SK-N-SH (cell line): Measurements from ENCODE around the gene IMPA2. TPM values are rescaled to one million over a fixed set of nuclear protein-coding genes. Genes with fewer than 3 reads are reported as not detected.
"Not testable (repeated sequence)": the region's sequence is repeated elsewhere in the genome, so short reads cannot be mapped to it uniquely, and the experiment has no call there.

ENCODE experiments used
- CTCF ChIA-PET: fragments of 300-600, 350-600 bp; formaldehyde crosslinking; extraction: SDS; loops from one replicate; lab custom pipeline; 2021; lab: Yijun Ruan, JAX
- POLR2A ChIA-PET: fragments of 350-600 bp; sonication (Branson Sonifier 250); formaldehyde crosslinking; extraction: SDS; loops from one replicate; lab custom pipeline; 2020; ENCODE audit warnings: antibody characterized with exemption, inconsistent platforms; lab: Yijun Ruan, JAX
- DNase-seq: peaks from one replicate; pipeline ENCODE4 v3.0.0; 2012
- H2AFZ ChIP-seq: fragments of 200-600 bp; sonication (generic); 2 replicates; pipeline ENCODE4 v1.8.1; 2016; ENCODE audit warnings: antibody characterized with exemption, mild to moderate bottlenecking, low read depth
- H3F3A ChIP-seq: fragments of 200-600 bp; sonication (generic); replicated peaks from 2 replicates; pipeline ENCODE3; 2016; ENCODE audit warnings: antibody characterized with exemption, mild to moderate bottlenecking; ENCODE audit not compliant: insufficient read depth
- H3K27ac ChIP-seq, 2 experiments: fragments of 200-500 bp in 1 of 2; fragments of 200-600 bp in 1 of 2; sonication (Bioruptor generic) in 1 of 2; sonication (generic), shearing (Covaris generic) in 1 of 2; 2 replicates each; pipeline versions ENCODE4 v1.5.1 to v1.6.1; 2014 to 2016; ENCODE audit warnings: low read depth in 2 of 2, inconsistent platforms in 1 of 2, low read length in 1 of 2, mild to moderate bottlenecking in 1 of 2, mixed read lengths in 1 of 2
- H3K27me3 ChIP-seq: fragments of 200-600 bp; sonication (generic), shearing (Covaris generic); 2 replicates; pipeline ENCODE4 v1.6.1; 2016; ENCODE audit warnings: mixed run types; ENCODE audit not compliant: insufficient read depth
- H3K36me3 ChIP-seq, 2 experiments: fragments of 200-500 bp in 1 of 2; fragments of 200-600 bp in 1 of 2; sonication (Bioruptor generic) in 1 of 2; sonication (generic) in 1 of 2; replicated peaks in 1 of 2; 2 replicates each; pipeline versions ENCODE3 to v1.5.1; 2014 to 2016; ENCODE audit warnings: low read length in 1 of 2, mild to moderate bottlenecking in 1 of 2; ENCODE audit not compliant: insufficient read depth in 2 of 2, control insufficient read depth in 1 of 2
- H3K4me1 ChIP-seq, 2 experiments: fragments of 200-500 bp in 1 of 2; fragments of 200-600 bp in 1 of 2; sonication (Bioruptor generic) in 1 of 2; sonication (generic), shearing (Covaris generic) in 1 of 2; 2 replicates each; pipeline versions ENCODE4 v1.5.1 to v1.6.1; 2014 to 2016; ENCODE audit warnings: low read depth in 1 of 2, low read length in 1 of 2, mixed run types in 1 of 2; ENCODE audit not compliant: insufficient read depth in 2 of 2, control insufficient read depth in 1 of 2
- H3K4me2 ChIP-seq: fragments of 200-600 bp; sonication (generic), shearing (Covaris generic); 2 replicates; pipeline ENCODE4 v1.6.1; 2017; ENCODE audit warnings: mixed run types
- H3K4me3 ChIP-seq, 2 experiments: fragments of 200-500 bp in 1 of 2; fragments of 200-600 bp in 1 of 2; sonication (Bioruptor generic) in 1 of 2; sonication (generic), shearing (Covaris generic) in 1 of 2; 2 replicates each; pipeline versions ENCODE4 v1.5.1 to v1.8.1; 2014 to 2016; ENCODE audit warnings: low read depth in 2 of 2, inconsistent platforms in 1 of 2, low read length in 1 of 2, mild to moderate bottlenecking in 1 of 2, mixed read lengths in 1 of 2, moderate library complexity in 1 of 2
- H3K79me2 ChIP-seq: fragments of 200-600 bp; sonication (generic); 2 replicates; pipeline ENCODE4 v1.8.1; 2017; ENCODE audit warnings: mild to moderate bottlenecking; ENCODE audit not compliant: insufficient read depth
- H3K9ac ChIP-seq: fragments of 200-600 bp; sonication (generic); 2 replicates; pipeline ENCODE4 v1.6.1; 2017; ENCODE audit warnings: mixed run types
- H3K9me2 ChIP-seq: fragments of 200-600 bp; sonication (generic); 2 replicates; pipeline ENCODE4 v1.6.1; 2017; ENCODE audit warnings: mixed run types
- H3K9me3 ChIP-seq: fragments of 200-600 bp; sonication (generic); 2 replicates; pipeline ENCODE4 v1.6.1; 2017; ENCODE audit warnings: mixed run types, mild to moderate bottlenecking, moderate library complexity
- H4K20me1 ChIP-seq: fragments of 200-600 bp; sonication (generic); 2 replicates; pipeline ENCODE4 v1.6.1; 2017; ENCODE audit warnings: mild to moderate bottlenecking, mixed run types; ENCODE audit not compliant: insufficient read depth
- CHD2 ChIP-seq: fragments of 150-350 bp; IDR thresholded peaks from 2 replicates; pipeline ENCODE4 v1.6.1; 2018; ENCODE audit warnings: low read length; ENCODE audit not compliant: partially characterized antibody
- EP300 ChIP-seq, 2 experiments: IDR thresholded peaks; 2 replicates each; pipeline versions ENCODE4 v1.4.0 to v1.6.1; 2012; ENCODE audit warnings: borderline replicate concordance in 1 of 2, low read depth in 1 of 2, low read length in 1 of 2
- FOSL2 ChIP-seq: IDR thresholded peaks from 2 replicates; pipeline ENCODE4 v1.4.0; 2012; ENCODE audit warnings: low read depth, mild to moderate bottlenecking, moderate library complexity, borderline replicate concordance
- FOXM1 ChIP-seq: IDR thresholded peaks from 2 replicates; pipeline ENCODE4 v1.4.0; 2012; ENCODE audit warnings: low read depth, mild to moderate bottlenecking
- MXI1 ChIP-seq: IDR thresholded peaks from 2 replicates; pipeline ENCODE4 v1.6.1; 2012; ENCODE audit warnings: mild to moderate bottlenecking, low read depth, low read length, improper control_type of control experiment
- POLR2AphosphoS5 ChIP-seq: IDR thresholded peaks from 2 replicates; pipeline ENCODE4 v1.6.1; 2012; ENCODE audit warnings: low read depth, low read length
- RAD21 ChIP-seq: IDR thresholded peaks from 2 replicates; pipeline ENCODE4 v1.6.1; 2012; ENCODE audit warnings: mild to moderate bottlenecking, low read length
- RFX5 ChIP-seq: IDR thresholded peaks from 2 replicates; pipeline ENCODE4 v1.6.1; 2012; ENCODE audit warnings: mild to moderate bottlenecking, improper control_type of control experiment, low read length
- SMC3 ChIP-seq: IDR thresholded peaks from 2 replicates; pipeline ENCODE4 v1.6.1; 2012; ENCODE audit warnings: low read depth, low read length, improper control_type of control experiment
- TAF1 ChIP-seq: IDR thresholded peaks from 2 replicates; pipeline ENCODE4 v1.6.1; 2012; ENCODE audit warnings: low read depth, mild to moderate bottlenecking, low read length, moderate library complexity, borderline replicate concordance
- TCF12 ChIP-seq: IDR thresholded peaks from 2 replicates; pipeline ENCODE4 v1.4.0; 2012
- TEAD4 ChIP-seq: IDR thresholded peaks from 2 replicates; pipeline ENCODE4 v1.4.0; 2012; ENCODE audit warnings: mild to moderate bottlenecking, borderline replicate concordance; ENCODE audit not compliant: insufficient read depth
- USF2 ChIP-seq: fragments of 150-350 bp; IDR thresholded peaks from 2 replicates; pipeline ENCODE4 v1.6.1; 2017; ENCODE audit warnings: antibody characterized with exemption, low read length, low read depth, borderline replicate concordance
- YY1 ChIP-seq: IDR thresholded peaks from 2 replicates; pipeline ENCODE4 v1.4.0; 2012; ENCODE audit warnings: low read depth, mild to moderate bottlenecking
- WGBS: methylation state at CpG from one replicate; pipeline ENCODE4 v1.1.6; 2017; ENCODE audit warnings: low lambda C conversion rate; 5-methylcytosine and 5-hydroxymethylcytosine counted together
- polyA plus RNA-seq, 3 experiments: library from polyadenylated mRNA; depleted of rRNA; stranded (reverse); fragments of >200 nt; gene quantifications; 2 replicates each; pipeline ENCODE4 v1.2.3, GENCODE V29; 2012
- TF ChIP-seq, protein P1 (sequence below): fragments of 200-600 bp; sonication (generic); IDR thresholded peaks from 2 replicates; pipeline ENCODE4 v1.6.1; 2017; ENCODE audit warnings: antibody characterized with exemption, mild to moderate bottlenecking, moderate library complexity
- TF ChIP-seq, protein P2 (sequence below): IDR thresholded peaks from 2 replicates; pipeline ENCODE4 v1.4.0; 2012; ENCODE audit warnings: low read depth
- TF ChIP-seq, protein P3 (sequence below): IDR thresholded peaks from 2 replicates; pipeline ENCODE4; 2012

The IMPA2 gene
- polyA plus RNA-seq, 1 of the 3 experiments (the other 2 are of a cell fraction), result 0.18 TPM

GRCh38 chr18:12076424-12077140 lies 95.3 kb downstream of the IMPA2 start:
- peak overlapping the region in 1 of 2 experiments; percentile 40; a peak in 2 of 4 replicates for H3K4me3 ChIP-seq
- TF ChIP-seq YY1 (no peak), FOSL2 (no peak), TCF12 (no peak), POLR2AphosphoS5 (no peak), FOXM1 (no peak), RAD21 (no peak), USF2 (no peak), TAF1 (no peak), TEAD4 (no peak), MXI1 (no peak), EP300 (IDR thresholded peaks at IDR 0.05; ENCODE audit: borderline replicate concordance in 1 of 2, low read depth in 1 of 2, low read length in 1 of 2) (no peak), RFX5 (no peak), SMC3 (no peak), CHD2 (no peak)
- TF ChIP-seq, protein P1, sequence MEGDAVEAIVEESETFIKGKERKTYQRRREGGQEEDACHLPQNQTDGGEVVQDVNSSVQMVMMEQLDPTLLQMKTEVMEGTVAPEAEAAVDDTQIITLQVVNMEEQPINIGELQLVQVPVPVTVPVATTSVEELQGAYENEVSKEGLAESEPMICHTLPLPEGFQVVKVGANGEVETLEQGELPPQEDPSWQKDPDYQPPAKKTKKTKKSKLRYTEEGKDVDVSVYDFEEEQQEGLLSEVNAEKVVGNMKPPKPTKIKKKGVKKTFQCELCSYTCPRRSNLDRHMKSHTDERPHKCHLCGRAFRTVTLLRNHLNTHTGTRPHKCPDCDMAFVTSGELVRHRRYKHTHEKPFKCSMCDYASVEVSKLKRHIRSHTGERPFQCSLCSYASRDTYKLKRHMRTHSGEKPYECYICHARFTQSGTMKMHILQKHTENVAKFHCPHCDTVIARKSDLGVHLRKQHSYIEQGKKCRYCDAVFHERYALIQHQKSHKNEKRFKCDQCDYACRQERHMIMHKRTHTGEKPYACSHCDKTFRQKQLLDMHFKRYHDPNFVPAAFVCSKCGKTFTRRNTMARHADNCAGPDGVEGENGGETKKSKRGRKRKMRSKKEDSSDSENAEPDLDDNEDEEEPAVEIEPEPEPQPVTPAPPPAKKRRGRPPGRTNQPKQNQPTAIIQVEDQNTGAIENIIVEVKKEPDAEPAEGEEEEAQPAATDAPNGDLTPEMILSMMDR, result no peak
- TF ChIP-seq, protein P2, sequence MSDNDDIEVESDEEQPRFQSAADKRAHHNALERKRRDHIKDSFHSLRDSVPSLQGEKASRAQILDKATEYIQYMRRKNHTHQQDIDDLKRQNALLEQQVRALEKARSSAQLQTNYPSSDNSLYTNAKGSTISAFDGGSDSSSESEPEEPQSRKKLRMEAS, result no peak
- TF ChIP-seq, protein P3, sequence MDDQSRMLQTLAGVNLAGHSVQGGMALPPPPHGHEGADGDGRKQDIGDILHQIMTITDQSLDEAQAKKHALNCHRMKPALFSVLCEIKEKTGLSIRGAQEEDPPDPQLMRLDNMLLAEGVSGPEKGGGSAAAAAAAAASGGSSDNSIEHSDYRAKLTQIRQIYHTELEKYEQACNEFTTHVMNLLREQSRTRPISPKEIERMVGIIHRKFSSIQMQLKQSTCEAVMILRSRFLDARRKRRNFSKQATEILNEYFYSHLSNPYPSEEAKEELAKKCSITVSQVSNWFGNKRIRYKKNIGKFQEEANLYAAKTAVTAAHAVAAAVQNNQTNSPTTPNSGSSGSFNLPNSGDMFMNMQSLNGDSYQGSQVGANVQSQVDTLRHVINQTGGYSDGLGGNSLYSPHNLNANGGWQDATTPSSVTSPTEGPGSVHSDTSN, result no peak
- H2AFZ ChIP-seq, result 0 out of 2 replicates have a peak overlapping the region, but pooled peaks have one; percentile 65
- WGBS, result 7% methylated on average over 18 of the region's 59 CpGs
- H3K4me1 ChIP-seq, result no peaks in the 10 kb centered on the region; a peak in 1 of 4 replicates
- peak; percentile 90 for DNase-seq
- H3K36me3 ChIP-seq, result no peaks in the 10 kb centered on the region
- no peaks in the 10 kb centered on the region for H3K9me3 ChIP-seq
- H3K9ac ChIP-seq, result no peak overlapping the region
- no peaks in the 10 kb centered on the region for H3K79me2 ChIP-seq
- ChIA-PET CTCF (no interaction called here), POLR2A (no interaction called here)
- no peaks in the 10 kb centered on the region; the same call in none of the 2 replicates for H3K27me3 ChIP-seq
- H3F3A ChIP-seq, result no peaks in the 10 kb centered on the region
- no peak overlapping the region for H3K4me2 ChIP-seq
- H3K27ac ChIP-seq, result peak overlapping the region in 1 of 2 experiments; percentile 11; a peak in 1 of 4 replicates
- H3K9me2 ChIP-seq, result no peaks in the 10 kb centered on the region
- no peaks in the 10 kb centered on the region for H4K20me1 ChIP-seq

GRCh38 chr18:12077994-12078393 lies 96.7 kb downstream of the IMPA2 start:
- H3K27ac ChIP-seq, CTCF ChIA-PET, DNase-seq, H4K20me1 ChIP-seq, H3K9me3 ChIP-seq, H3K9ac ChIP-seq, H3K9me2 ChIP-seq, H3K4me3 ChIP-seq, H3F3A ChIP-seq, H3K4me1 ChIP-seq, H2AFZ ChIP-seq, H3K27me3 ChIP-seq, H3K36me3 ChIP-seq, H3K79me2 ChIP-seq, H3K4me2 ChIP-seq, POLR2A ChIA-PET: not testable (repeated sequence)
- WGBS, result 44% methylated on average over 1 of the region's 4 CpGs
